ENCODE data around the gene METTL21A.
"Not testable (repeated sequence)": the region's sequence is repeated elsewhere in the genome, so short reads cannot be mapped to it uniquely, and the experiment has no call there.

The METTL21A gene

GRCh38 chr2:207625014-207625907 is at the start of gene METTL21A:
TSS of gene METTL21A (minus strand) at chr2:207625394. CDS start at chr2:207624375, 1,019 bp downstream.
- peak; percentile 83 for DNase-seq

DNA sequence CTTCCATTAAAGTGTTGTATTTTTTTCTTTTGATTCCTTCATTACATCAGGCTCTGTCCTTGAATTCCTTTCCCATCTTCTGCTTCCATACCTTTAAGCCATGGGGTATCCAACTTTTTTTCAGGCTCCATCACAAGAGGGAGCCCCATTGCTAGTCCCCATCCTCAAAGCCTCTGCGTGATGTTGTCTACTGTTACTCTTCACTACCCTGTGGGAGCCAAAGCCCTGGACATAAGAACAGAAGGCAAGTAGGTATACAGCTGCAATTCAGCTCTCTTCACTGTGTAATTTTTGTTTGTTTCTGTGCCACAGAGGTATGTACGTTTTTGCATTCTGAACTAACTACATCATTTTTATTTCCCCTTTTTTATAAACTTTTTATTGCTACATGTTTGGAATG is 49.6 kb upstream of the METTL21A start:
- no peak for DNase-seq

GRCh38 chr2:207674266-207674774 is 49.1 kb upstream of the METTL21A start:
- DNase-seq: no peak

- no peak for DNase-seq
These were observed 48.2 kb upstream of the METTL21A start for GRCh38 chr2:207673431-207673830.

- no peak for DNase-seq
These were observed 45.7 kb upstream of the METTL21A start for GRCh38 chr2:207670887-207671286.

DNA sequence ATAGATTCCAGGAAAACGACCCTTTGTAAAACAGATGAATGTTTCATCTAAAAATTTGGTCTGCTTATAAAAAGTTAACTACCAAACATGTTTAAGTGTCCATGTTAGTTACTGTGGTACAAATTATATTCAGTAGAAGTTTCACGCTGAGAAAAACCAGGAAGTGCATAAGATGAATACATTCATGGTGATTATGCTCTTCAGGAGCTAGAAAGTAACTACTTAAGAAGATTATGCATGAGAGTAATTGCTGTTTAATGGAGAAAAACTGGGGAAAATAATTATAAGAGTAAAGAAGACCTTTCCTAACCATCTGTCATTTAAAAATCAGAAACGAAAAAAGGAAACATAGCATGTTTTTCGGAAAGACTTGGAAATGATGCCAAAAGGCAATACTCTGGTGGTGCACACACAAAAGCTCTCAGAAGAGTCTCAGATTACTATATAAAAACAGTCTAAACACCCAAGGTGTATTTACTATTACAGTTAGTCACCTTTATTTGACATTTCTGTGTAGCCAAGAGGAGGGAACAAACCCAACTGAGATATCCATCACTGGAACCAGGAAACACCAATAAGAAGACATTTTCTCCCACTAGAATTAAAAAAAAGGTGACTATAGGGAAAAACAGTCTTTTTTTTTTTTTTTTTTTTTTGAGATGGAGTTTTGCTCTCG is 38.8 kb upstream of the METTL21A start:
- no peak for DNase-seq

GRCh38 chr2:207662203-207662602 is 37.0 kb upstream of the METTL21A start:
- DNase-seq: no peak

- DNase-seq: no peak
These were observed 35.8 kb upstream of the METTL21A start for GRCh38 chr2:207660994-207661393.

DNA sequence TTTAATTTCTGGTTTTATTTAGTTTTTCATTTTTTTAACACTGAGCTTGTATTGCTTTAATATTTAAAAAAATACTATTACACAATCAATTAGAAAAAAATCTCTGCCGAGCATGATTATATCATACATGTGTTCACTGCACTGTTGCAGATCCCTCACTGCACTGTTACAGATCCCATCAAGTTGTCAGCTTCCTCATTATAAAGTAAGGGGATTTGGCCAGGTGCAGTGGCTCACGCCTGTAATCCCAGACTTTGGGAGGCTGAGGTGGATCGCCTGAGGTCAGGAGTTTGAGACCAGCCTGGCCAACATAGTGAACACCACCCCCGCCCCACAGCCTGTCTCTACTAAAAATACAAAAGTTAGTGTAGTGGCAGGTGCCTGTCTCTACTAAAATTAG is 33.0 kb upstream of the METTL21A start:
- DNase-seq: no peak

DNA sequence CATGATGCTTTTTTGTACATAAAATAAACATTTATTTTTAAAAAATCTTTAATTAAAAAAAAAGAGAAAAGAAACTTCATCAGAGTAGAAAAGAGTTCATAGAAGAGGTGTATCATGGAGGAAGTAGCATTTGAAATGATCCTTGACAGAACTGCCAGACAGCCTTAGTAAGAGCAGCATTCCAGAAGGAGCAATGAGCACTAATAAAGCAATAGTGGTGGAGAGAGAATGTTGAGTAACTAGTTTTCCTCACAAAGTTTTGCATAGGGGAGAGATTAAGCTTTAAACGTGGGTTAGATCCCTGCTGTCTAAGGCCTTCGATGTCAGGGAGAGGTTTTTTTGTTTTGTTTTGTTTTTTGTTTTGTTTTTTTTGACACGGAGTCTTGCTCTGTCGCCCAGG is 29.8 kb upstream of the METTL21A start:
- no peak for DNase-seq

GRCh38 chr2:207646582-207646981 is 21.4 kb upstream of the METTL21A start:
- not testable (repeated sequence) for DNase-seq

DNA sequence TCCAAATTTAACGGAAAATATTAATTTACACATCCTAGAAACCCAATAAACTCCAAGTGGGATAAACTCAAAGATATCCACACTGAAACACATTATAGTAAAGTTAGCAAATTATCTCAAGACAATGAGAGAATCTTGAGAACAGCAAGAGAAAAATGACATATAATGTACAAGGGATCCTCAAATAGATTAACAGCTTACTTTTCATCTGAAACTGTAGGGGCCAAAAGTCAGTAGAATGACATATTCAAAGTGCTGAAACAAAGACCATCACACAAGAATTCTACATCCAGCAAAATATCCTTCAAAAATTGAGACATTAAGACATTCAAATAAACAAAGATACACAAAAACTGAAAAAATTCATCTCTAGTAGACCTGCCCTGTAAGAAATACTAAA is 18.7 kb upstream of the METTL21A start:
- no peak for DNase-seq

DNA sequence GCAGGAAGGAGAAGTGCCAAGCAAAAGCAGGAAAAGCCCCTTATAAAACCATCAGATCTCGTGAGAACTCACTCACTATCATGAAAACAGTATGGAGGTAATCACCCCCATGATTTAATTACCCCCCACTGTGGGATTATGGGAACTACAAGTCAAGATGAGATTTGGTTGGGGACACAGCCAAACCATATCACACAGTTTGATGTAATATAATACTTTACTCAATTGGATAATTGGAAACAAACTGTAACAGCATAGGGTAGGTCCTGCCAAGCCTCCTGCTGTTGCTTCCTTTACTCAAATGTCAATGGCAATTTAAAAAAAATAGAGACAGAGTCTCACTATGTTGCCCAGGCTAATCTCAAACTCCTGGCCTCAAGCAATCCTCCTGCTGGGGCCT is 15.5 kb upstream of the METTL21A start:
- DNase-seq: no peak

DNA sequence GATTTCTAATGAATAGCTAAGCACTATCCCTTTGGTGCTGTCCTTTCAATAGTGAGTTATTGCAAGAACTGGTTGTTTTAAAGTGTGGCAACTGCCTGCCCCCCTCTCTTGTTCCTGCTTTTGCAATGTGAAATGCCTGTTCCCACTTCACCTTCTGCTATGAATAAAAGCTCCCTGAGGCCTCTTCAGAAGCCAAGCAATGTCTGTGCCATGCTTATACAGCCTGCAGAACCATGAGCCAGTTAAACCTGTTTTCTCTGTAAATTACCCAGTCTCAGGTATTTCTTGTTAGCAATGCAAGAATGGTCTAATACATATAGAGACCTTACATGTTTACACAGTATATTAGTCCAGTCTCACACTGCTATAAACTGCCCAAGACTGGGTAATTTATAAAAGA is 15.0 kb upstream of the METTL21A start:
- DNase-seq: no peak

GRCh38 chr2:207639288-207639687 is 14.1 kb upstream of the METTL21A start:
- DNase-seq: not testable (repeated sequence)

DNA sequence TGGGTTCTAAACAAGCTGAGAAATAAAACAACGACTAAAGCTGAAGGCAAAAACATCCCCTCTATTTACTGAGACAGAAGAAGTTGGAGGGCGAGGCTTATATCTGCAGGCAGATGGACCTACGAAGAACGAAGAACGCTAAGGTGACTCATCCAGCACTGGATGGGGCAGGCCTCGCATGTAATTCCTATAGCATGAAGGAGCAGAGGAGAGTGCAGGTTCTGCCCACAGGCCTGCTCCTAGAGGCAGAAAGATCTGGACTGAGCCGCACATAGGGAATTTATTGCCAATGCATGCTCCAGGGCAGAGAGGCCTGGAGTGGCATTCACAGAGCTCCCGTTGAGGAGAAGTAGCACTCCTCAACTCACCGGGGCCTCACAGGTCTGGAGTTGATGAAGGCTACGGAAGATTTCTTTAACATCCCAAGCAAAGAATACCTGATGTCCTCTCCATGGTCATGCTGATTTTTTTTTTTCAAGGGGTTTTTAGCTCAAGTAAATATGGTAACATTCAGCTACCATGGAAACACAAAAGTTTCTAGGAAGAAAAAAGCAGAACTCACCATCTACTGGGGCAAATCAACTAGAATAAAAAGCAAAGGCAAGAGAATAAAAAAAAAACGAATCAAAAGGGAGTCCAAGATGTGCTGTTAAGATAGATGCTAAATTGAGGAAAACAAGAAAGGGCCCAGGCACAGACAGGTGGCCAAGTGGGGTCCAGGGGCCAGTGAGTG is 10.4 kb upstream of the METTL21A start:
- DNase-seq: peak; percentile 27

DNA sequence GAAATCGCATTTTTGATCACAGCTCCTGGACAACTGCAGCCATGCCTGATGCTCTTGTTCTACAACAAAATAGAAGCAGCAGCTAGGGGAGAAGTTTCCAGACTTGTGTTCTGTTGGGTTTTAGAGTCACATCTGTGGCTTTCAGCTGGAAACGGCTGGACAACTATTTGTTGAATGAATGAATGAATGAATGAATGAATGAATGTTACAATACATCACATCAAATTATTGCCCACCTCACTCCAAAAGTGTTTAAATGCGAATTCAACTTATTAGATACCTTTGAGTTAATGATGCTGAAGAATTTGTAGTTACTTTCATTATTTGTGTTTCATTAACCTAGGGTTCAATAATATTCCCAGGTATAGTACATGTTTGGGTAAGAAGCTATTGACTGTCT is 8.5 kb upstream of the METTL21A start:
- no peak for DNase-seq

- DNase-seq: peak; percentile 54
These were observed 7.6 kb upstream of the METTL21A start for GRCh38 chr2:207632575-207633493.

GRCh38 chr2:207630491-207630890 is 5.3 kb upstream of the METTL21A start:
- DNase-seq: no peak

- no peak for DNase-seq
These were observed 4.4 kb upstream of the METTL21A start for GRCh38 chr2:207629553-207629952.

DNA sequence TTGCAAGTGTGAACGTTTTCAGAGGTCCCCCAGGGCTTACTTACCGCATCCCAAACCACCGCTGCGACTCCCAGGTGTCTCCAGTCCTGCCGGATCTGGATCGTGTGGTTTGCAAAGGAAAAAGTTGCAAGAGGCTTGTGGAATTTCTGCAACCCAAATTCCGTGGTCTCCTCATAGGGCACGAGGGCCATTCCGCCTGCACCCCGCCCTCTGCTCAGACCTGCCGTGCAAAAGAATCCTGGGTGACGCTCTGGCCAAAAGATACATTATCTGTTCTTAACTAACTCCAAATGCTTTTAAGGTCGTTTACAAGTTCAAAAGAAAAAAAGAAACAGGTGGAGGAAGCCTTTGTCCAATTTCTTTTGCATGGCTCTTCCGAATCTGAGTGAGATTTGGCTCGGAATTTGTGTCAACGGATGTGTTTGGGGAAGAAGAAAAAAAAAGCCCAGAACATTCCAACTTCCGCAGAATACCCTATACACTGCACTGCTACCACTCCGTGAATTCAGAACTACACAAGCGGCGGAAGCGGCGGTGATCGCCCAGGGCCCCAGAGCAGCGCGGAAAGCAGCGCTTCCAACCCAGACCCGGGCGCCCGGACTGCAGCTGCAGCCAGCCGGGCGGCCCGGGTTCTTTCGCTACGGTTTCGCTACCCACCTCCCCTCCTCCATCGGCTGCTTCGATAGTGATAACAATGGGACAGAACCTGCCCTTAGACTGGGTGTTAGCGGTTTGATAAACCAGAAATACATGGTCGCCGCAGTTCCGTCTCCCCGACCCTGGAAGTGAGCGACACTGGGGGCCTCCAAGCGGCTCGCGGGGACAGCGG is 795 bp downstream of the METTL21A start:
- DNase-seq: peak; percentile 70

All from fibroblast of skin of right quadriceps (primary cell).